Stimulated activated CD8-positive, alpha-beta memory T cell treated with anti-CD3 and anti-CD28 coated beads, Interleukin-7, amount 100 ng/mL, for 48 hours (primary cell): Measurements from ENCODE around the gene THSD4.
"Not testable (repeated sequence)": the region's sequence is repeated elsewhere in the genome, so short reads cannot be mapped to it uniquely, and the experiment has no call there.

Experiments
- DNase-seq, 2 donors: peaks; one replicate each; pipeline ENCODE4 v3.0.0-alpha.2; 2020; ENCODE audit warnings: low read depth in 1 of 2; ENCODE audit errors: extremely low read depth in 1 of 2

THSD4 gene

DNA sequence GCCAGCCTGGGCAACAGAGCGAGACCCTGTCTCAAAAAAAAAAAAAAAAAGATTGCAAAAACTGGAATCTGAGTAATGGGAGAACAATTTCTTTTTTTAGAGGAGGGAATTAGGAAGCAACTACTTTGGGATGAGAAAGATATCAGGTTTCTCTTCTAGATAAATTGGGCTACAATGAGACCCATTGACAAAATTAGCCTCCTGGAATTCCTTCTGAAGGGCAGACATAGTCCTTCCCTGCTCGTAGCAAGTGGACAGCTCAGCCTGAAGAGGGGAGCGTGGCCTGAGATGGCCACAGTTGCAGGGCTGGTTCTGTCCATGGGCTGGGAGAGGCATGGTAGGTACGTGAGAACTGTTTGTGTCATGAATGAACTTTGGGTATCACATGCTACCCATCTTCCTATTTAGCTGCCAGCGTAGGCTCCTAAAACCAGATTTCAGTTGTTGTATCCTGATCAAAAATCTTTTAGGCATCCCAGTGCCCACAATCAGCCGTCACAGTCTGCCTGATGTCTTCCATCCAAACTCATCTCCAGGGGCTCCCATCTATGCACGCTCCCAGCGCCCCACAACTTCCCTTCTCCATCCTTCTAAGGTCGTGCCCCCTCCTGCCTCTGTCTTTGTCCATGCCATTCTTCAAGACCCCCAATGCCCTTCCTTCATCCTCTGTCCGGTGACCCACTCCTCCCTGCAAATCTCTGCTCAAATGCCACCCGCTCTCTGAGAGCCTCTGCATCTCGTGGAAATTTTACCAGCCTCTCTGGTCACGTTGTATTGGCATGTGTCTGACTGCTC, 603.0 kb downstream of the THSD4 start:
- DNase-seq, result no peak

- no peak for DNase-seq
Measured at GRCh38 chr15:71723344-71723743, 608.1 kb downstream of the THSD4 start.

GRCh38 chr15:71725207-71725955, 610.1 kb downstream of the THSD4 start:
- not testable (repeated sequence) for DNase-seq

GRCh38 chr15:71728881-71729280, 613.6 kb downstream of the THSD4 start:
- no peak for DNase-seq

DNA sequence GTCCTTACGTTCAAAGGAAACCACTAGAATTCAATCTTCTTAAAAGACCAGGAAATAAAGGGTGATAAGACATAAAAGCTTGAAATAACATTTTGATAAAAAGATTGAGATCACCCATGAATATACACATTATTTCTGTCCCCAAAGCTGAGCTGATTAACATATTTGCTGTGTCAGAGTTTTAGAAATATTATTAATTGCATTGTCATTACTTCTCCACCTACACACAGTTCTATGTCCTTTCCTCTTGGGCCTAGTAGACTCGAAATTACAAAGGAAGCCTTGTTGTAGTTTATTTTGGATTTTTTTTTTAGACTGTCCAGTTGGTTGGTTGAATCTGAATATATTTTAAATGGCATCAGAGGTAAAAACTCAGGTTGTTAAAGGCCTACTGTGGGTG, 614.0 kb downstream of the THSD4 start:
- DNase-seq, result no peak

DNA sequence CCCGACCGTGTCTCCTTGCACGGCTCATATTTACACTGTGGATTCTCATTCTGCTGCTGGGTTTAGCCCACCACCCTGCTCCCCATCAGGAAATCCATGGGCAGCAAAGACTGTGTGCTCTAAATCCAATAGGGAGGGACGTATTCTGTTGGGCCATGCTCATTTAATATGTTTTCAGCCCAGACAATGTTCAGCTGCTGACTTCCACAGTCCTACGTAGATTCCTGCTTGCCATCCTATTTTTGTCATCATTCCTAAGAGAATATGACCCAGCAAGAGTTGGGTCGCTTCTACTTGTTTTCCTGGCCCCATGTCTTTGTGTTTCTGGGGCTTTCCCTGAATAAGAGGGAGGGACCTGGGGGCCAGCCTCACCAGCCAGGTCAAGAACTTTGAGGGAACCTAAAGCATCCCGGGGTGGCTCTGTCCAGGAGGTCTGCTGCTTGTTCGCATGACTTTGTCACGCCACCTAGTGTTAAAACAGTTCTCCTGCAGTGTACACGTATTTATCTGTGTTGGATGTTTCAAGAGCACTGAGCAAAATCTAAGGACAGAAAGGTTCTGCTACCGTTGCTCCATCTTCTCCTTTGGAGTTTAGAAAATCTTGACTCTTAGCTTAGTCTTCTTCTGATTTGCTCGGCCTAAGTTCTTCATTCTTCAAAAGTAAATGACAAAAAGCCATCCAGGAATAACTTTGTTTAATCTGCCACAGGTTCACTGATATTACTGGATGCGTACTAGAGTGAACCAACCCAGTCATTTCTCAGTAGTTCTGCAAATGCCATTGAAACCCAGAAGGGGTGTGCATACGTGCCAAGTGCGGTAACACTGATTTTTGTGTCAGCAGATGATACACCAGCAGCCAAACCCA, 615.2 kb downstream of the THSD4 start:
- DNase-seq, result peak in 1 of 2 donors; percentile 7

GRCh38 chr15:71732636-71733035, 617.4 kb downstream of the THSD4 start:
- DNase-seq, result no peak

- no peak for DNase-seq
Measured at GRCh38 chr15:71733122-71733521, 617.9 kb downstream of the THSD4 start.

- no peak for DNase-seq
Measured at GRCh38 chr15:71734709-71735384, 619.6 kb downstream of the THSD4 start.

DNA sequence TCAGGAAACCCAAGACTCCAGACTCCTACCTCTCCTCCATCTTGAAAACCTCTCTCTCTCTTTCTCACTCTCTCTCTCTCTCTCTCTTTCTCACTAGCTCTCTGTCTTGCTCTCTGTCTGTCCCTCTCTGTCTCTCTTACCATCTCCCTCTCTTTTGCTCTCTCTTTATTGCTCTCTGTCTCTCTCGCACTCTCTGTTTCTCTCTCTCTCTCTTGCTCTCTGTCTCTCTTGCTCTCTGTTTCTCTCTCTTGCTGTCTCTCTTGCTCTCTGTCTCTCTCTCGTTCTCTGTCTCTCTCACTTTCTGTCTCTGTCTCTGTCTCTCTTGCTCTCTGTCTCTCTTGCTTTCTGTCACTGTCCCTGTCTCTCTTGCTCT, 620.1 kb downstream of the THSD4 start:
- DNase-seq, result no peak

- DNase-seq, result no peak
Measured at GRCh38 chr15:71736286-71736947, 621.1 kb downstream of the THSD4 start.

- DNase-seq, result no peak
Measured at GRCh38 chr15:71737761-71738160, 622.5 kb downstream of the THSD4 start.

- DNase-seq, result no peak
Measured at GRCh38 chr15:71739355-71739754, 624.1 kb downstream of the THSD4 start.

DNA sequence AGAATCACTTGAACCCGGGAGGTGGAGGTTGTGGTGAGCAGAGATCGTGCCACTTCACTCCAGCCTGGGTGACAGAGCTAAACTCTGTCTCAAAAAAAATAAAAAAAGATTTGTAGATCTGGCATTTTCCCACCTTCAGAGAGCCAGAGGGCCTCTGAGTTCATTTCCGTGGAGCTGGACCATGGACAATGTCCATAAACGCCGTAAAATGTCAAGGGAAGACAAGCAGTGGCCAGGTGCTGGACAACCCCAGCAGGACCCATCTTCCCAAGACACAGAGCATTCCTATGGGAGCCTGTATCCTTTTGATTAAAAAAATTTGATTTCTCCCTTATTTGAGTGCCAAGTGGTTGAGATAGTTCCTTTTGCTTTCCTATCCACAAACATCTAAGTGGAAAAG, 627.7 kb downstream of the THSD4 start:
- DNase-seq, result no peak

- peak in 1 of 2 donors; percentile 15 for DNase-seq
Measured at GRCh38 chr15:71743861-71744382, 628.7 kb downstream of the THSD4 start.

DNA sequence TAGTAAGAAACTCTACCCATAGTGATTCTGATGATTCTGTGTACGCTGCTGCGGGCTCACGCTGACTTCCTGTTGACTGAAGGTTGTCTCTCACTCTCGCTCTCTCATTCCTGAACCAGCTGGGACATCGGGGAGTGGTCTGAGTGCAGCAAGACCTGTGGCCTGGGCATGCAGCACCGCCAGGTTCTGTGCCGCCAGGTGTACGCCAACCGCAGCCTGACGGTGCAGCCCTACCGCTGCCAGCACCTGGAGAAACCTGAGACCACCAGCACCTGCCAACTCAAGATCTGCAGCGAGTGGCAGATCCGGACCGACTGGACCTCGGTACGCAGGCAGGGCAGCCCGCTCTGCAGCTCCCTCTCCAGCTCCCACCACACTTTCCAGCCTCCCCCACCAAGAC, 631.4 kb downstream of the THSD4 start:
- DNase-seq, result no peak

DNA sequence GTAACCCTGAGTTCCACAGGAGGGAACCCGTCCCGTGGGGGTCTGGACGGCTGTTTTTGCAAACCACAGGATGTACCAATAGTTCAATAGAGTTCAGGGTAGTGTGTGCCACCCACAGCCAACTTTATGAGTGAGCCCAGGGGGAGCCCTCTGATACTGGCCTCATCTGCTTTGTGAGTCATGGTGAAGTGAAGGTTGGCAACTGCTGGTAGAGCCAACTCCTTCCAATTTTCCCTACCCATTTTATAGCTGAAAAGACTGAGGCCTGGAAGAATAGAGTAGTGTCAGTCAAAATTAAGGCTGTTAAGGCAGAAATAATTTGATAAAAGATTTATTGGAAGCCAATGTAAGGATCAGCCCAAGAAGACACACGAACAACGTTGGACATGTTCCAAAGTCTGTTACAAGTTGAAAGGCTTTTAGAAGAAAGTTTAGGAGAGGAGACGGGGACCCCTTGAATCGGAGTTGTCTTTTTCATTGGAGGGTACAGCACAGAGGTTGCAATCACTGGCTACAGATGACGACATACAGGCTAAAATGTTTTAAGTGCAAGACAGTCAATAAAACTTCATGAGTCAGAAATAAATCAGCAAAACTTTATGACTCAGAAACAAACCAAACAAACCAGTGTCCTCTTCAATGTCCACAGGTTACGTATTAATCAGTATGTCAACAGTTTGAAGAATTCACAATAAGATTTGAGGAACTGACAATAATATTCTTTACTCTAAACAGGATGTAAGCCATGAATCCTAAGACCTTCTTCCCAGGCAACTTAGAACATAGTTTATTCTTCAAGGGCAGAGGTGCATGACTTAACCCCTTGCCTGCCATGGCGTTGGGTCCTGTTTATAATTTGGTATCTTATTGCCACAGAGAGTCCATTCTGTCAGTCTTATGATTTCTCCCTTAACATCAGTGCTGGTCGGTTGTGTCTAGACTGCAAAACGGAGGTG, 632.1 kb downstream of the THSD4 start:
- DNase-seq, result no peak

- no peak for DNase-seq
Measured at GRCh38 chr15:71748293-71748718, 633.0 kb downstream of the THSD4 start.

- no peak for DNase-seq
Measured at GRCh38 chr15:71749500-71749899, 634.2 kb downstream of the THSD4 start.
